ENCODE data around the gene CPNE9.

The CPNE9 gene

GRCh38 chr3:9703736-9704346, at the start of gene CPNE9:
CPNE9 (plus strand) TSS chr3:9703833; CDS start chr3:9703997, 164 bp downstream.
- no peak for DNase-seq

- DNase-seq = no peak
Observed at GRCh38 chr3:9659849-9660248, 43.8 kb upstream of the CPNE9 start.

DNA sequence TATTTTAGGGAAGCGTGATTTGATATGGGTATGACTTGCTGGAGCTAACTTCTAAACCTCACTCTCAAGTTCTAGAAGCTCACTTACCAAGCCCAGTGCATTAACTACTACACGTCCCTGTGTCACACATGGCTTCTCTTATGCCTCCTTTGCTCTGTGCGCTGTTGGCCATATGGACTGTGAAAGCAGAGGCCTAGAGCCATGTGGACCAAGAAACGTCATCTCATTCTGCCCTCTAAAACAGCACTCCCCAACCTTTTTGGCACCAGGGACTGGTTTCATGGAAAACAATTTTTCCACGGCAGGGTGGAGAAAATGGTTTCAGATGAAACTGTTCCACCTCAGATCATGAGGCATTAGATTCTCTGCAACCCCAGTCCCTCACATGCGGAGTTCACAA, 42.7 kb upstream of the CPNE9 start:
- DNase-seq = no peak

DNA sequence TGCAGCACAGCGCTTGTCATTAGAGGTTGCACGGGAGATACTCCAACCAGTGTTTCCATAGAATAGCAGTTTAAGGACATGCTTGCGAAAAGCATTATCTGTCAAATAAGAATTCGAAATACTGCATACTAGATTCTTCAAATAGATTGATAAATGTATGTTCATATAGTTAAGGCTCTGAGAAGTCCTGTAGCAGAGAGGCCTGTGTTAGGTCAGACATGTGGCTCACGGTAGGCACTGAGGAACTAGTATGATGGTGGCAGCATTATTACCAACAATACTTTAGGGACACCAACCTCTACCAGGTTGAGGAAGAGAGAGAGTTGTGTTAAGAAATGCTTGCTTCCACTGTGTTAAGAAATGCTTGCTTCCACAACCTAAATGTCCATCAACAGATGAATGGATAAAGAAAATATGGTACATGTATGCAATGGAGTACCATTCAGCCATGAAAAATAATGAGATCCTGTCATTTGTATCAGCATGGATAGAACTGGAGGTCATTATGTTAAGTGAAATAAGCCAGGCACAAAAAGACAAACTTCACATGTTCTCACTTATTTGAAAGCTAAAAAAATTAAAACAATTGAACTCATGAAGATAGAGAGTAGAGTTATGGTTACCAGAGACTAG, 39.4 kb upstream of the CPNE9 start:
- DNase-seq = no peak

- no peak for DNase-seq
Observed at GRCh38 chr3:9666704-9667445, 36.8 kb upstream of the CPNE9 start.

DNA sequence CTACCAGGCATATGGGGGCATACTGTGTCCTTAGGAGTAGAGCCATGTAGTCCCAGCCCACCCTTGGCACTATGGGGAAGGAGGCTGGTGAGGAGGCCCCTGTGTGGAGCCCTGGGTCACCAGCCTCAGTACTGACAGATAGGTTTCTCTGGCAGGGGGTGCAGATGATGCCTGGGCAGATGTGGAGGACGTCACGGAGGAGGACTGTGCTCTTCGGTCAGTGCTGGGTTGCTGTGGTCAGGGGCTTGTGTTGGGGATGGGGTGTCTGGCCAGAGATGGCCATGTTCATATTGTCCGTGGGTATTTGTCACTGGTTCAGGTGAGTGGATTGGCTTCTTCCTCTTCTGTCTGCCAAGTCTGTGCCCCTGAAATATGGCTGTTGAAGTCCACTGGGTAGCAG, 34.4 kb upstream of the CPNE9 start:
- no peak for DNase-seq

DNA sequence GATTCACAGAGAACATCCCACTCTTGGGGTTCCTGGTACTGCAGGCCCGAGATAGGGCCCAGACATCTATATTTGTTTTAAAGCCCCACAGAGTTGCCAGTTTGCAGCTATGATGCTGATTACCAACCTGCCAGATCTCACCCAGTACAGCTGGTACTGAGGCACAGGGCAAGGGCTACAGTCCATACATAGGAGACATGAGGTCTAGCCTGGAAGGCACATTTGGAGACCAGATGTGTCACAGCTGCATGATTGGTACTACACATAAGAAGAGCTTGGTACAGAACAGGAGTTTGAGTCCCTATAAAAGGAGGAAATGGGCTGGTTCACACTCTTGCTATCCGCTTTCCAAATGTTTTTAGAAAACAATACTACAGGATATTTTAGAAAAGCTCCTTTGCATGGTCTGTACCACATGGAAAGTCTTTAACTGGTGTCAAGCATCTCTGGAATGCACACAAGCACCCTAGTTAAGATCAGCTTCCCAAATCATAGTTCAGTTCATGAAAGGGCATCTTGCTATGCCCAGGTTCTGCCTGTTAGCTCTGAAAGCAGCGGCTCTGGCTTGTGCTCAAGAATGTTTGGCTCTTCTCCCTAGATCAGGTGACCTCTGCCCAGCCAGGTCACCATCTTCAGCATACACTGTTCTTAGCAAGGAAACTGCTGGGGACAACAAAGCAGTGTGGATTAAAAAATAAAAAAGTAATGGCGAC, 33.8 kb upstream of the CPNE9 start:
- no peak for DNase-seq

GRCh38 chr3:9673082-9673481, 30.6 kb upstream of the CPNE9 start:
- DNase-seq = no peak

DNA sequence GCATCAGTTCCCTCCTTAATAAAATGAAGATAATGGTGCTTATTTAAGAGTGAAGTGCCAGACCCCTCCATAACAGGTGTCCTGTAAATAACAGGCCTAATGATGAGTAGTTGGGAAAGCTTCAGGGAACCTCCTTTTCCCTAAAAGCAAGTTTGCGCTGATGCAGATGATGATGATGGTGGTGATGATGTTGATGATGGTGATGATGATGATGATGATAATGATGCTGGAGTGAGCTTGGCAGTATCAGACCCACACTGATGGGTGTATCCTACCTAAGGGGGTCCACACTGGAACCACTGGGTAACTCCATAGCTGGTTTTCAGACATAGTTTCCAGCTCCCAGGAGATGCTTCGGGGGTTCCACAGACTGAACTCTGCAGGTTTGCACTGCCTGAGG, 29.9 kb upstream of the CPNE9 start:
- DNase-seq = no peak

GRCh38 chr3:9675736-9676290, 27.8 kb upstream of the CPNE9 start:
- DNase-seq = no peak

DNA sequence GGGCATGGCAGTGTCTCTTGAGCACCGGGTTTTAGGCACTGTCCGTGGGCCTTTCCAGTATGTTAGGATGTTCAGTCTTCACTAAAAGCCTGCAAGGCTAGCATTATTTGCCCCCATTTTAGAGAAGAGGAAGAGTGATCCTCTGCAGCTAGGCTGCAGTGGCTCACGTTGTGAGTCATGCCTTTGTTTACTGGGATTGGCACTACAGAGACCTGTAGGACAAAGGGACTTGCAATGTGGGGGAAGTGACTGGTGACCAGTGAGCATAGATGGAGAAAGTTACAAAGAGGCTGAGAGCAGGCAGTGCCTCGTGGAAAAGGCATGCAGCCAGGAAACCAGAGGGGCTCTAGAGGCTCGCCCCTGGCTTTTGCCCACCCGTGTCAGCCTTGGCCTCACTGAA, 26.8 kb upstream of the CPNE9 start:
- no peak for DNase-seq

DNA sequence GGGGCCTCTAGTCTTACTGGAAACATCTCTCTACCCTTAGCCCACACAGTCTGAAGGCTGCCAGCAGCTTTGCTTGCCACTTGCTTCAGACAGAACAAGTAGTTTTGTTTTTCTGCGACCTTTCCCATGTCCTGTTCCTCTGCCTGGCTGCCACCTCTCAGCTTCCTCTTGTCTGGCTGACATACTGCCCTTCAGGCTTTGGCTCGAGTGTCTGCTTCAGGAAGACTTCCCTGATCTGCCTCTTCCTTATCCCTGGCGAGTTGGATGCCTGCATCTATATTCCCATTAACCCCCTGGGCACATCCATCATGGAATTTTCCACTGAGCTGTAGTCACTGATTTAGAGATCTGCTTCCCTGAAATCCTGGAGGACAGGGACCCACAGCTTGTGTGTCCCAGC, 25.1 kb upstream of the CPNE9 start:
- DNase-seq = no peak

DNA sequence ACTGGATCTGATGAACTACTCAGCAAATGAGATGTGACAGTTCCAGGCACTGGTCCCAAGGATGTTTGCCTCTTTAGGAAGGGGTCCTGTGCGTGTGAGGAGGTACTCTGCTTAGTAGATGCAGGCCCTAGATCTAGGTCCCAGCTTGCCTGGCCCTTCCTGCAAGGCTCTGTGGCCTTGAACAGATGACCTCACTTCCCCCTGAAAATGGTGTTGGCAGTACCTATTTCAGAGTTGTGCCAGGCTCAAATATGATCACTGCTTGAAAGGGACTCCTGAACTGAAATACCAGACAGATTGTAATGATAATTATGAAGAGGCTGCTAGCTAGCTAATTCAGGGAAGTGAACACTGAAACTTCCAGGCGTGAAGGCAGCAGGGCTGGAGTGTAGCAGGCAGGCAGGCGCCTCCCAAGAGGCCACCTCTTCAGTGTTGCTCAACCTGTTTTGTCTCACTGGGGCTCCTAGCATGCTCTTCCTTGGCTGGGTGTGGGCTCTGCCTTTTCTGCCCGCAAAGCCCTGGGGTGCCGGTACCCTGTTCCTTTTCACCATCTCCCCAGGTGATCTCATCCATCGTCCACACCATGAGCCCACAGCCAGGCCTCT, 24.1 kb upstream of the CPNE9 start:
- DNase-seq = no peak

- no peak for DNase-seq
Observed at GRCh38 chr3:9681011-9681722, 22.5 kb upstream of the CPNE9 start.

- no peak for DNase-seq
Observed at GRCh38 chr3:9681723-9682081, 21.9 kb upstream of the CPNE9 start.

- DNase-seq = no peak
Observed at GRCh38 chr3:9682096-9682495, 21.5 kb upstream of the CPNE9 start.

GRCh38 chr3:9683426-9683825, 20.2 kb upstream of the CPNE9 start:
- no peak for DNase-seq

DNA sequence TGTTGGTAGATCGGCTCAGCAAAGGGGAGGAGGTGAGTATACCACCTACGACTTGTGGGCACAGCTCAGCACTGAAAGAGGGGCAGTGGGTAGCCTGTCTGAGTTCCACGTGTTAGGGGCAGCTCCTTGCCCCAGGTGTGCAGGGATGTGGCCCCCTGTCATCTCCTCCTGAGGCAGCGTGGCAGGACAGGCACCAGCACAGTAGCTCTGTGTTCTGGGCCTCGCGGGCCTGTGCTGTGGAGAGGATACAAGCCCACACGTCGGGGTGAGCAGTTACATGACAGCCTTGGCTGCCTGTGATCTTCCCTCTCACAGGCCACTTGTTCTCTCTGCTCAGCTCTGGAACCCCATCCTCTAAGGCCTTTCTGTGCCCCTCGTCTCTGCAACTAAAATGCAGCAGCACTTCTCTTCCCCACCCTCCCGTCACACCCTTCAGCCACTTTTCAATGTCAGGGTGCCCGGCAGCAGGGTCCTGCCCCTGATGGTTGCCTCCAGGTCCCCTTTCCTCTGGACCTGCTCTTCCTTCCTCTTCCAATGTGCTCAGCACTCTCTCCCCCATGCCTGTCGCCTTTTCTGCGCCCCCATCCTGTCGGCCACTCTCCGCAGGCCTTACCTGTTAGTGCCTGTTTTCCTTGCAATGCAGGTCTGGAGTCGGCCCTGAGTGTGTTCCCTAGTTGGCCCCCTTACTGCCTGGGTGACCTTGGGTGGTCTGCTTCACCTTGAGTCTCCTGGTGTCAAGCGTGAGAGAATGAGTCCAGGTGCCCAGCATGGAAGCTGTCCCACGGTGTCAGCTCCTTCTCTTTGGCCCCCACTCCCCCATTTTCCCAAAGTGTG, 18.2 kb upstream of the CPNE9 start:
- no peak for DNase-seq

GRCh38 chr3:9686050-9686550, 17.5 kb upstream of the CPNE9 start:
- no peak for DNase-seq

- no peak for DNase-seq
Observed at GRCh38 chr3:9686703-9687102, 16.9 kb upstream of the CPNE9 start.

GRCh38 chr3:9687514-9687913, 16.1 kb upstream of the CPNE9 start:
- no peak for DNase-seq
